AG04450 (cell line): ENCODE data around the gene TSPO. TPM values are rescaled to one million over a fixed set of nuclear protein-coding genes. Genes with fewer than 3 reads are reported as not detected.

Experiments
- CTCF ChIA-PET: fragments of 300-600, 350-600 bp; formaldehyde crosslinking; extraction: SDS; loops from one replicate; lab custom pipeline; 2022; ENCODE audit warnings: antibody characterized with exemption, inconsistent platforms; lab: Charles Lee
- POLR2A ChIA-PET: fragments of 350-600 bp; formaldehyde crosslinking; extraction: SDS; loops from one replicate; lab custom pipeline; 2021; ENCODE audit warnings: antibody characterized with exemption, inconsistent platforms; lab: Yijun Ruan, JAX
- DNase-seq: peaks from one replicate; pipeline ENCODE4 v3.0.0-alpha.2; 2011; ENCODE audit warnings: low read depth, low spot score
- H3K27ac ChIP-seq: one replicate; pipeline ENCODE4 v1.5.1; 2012; ENCODE audit warnings: low read depth, low read length, control low read depth
- H3K27me3 ChIP-seq: one replicate; pipeline ENCODE4 v1.6.0; 2012; ENCODE audit warnings: low read length; ENCODE audit not compliant: control insufficient read depth, insufficient read depth
- H3K4me3 ChIP-seq: 2 replicates; pipeline ENCODE4 v1.5.1; 2011; ENCODE audit warnings: mild to moderate bottlenecking, low read depth, low read length, control low read depth
- H3K9me3 ChIP-seq: 2 replicates; pipeline ENCODE4 v1.5.1; 2012; ENCODE audit warnings: low read length; ENCODE audit not compliant: control insufficient read depth, insufficient read depth
- CTCF ChIP-seq: IDR thresholded peaks from 2 replicates; pipeline ENCODE4 v1.5.1; 2011; ENCODE audit warnings: low read depth, low read length, control low read depth, inconsistent platforms
- polyA plus RNA-seq: library from polyadenylated mRNA; depleted of rRNA; stranded (reverse); fragments of >200 nt; gene quantifications from 2 replicates; pipeline ENCODE4 v1.2.3, GENCODE V29; 2011

The TSPO gene
- polyA plus RNA-seq, 1 experiment, result 107 TPM

- H3K27me3 ChIP-seq, result peaks cover 8% of the 10 kb centered on the region
- ChIA-PET POLR2A (no interaction called here), CTCF (interaction anchor here (0.6 to 0.7 kb wide), 2 partner anchors 77 to 81 kb away, joined by 7 to 8 read pairs; no protein-coding TSS in a partner anchor)
- TF ChIP-seq CTCF, result no peak
- DNase-seq, result no peak
- H3K4me3 ChIP-seq, result no peak overlapping the region
- no peak overlapping the region for H3K27ac ChIP-seq
- no peaks in the 10 kb centered on the region; the same call in none of the 2 replicates for H3K9me3 ChIP-seq
These were observed 40.5 kb downstream of the TSPO start for GRCh38 chr22:43191831-43192230.

GRCh38 chr22:43197271-43197941 lies 46.0 kb downstream of the TSPO start:
- H3K4me3 ChIP-seq, result no peak overlapping the region
- no peak for TF ChIP-seq CTCF
- no peak for DNase-seq
- no peaks in the 10 kb centered on the region; the same call in 1 of the 2 replicates for H3K9me3 ChIP-seq
- ChIA-PET POLR2A (interaction anchor here (0.6 kb wide), 1 partner anchor 10 kb away, joined by 4 read pairs; no protein-coding TSS in a partner anchor), CTCF (interaction anchor here (2.6 kb wide), 1 partner anchor 10 kb away, joined by 15 read pairs; the partner anchor contains the start of gene TTLL12)
- H3K27ac ChIP-seq, result no peak overlapping the region
- peaks cover 6% of the 10 kb centered on the region for H3K27me3 ChIP-seq

DNA sequence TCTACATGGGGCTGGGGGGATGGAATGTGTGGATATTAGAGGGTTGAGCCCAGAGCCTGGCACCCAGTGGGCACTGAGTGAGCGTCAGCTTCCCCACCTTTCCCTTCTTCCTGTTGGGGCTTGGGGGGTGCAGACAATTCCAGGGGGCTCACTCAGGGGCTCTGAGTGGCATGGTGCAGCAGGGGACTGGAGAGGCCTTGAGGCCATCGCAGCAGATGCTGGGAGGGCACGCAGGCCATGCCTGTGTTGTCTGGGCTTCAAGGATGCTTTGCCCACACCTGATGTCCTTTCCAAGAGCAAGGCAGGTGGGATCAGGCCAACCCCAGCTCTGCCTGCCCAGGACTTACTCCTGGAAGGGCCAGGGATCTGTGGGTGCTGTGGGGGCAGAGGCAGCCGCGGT lies 46.8 kb downstream of the TSPO start:
- H3K27me3 ChIP-seq, result peaks cover 6% of the 10 kb centered on the region
- ChIA-PET CTCF (no interaction called here), POLR2A (no interaction called here)
- no peak overlapping the region for H3K4me3 ChIP-seq
- no peak overlapping the region for H3K27ac ChIP-seq
- no peaks in the 10 kb centered on the region; the same call in 1 of the 2 replicates for H3K9me3 ChIP-seq
- TF ChIP-seq CTCF, result no peak
- no peak for DNase-seq

- H3K9me3 ChIP-seq, result no peaks in the 10 kb centered on the region; the same call in 1 of the 2 replicates
- H3K4me3 ChIP-seq, result no peak overlapping the region
- no peak overlapping the region for H3K27ac ChIP-seq
- peaks cover 12% of the 10 kb centered on the region for H3K27me3 ChIP-seq
- CTCF ChIA-PET, result no interaction called here
- POLR2A ChIA-PET, result no interaction called here
- DNase-seq, result no peak
- TF ChIP-seq CTCF, result no peak
These were observed 47.6 kb downstream of the TSPO start for GRCh38 chr22:43198936-43199335.

GRCh38 chr22:43199541-43199940 lies 48.2 kb downstream of the TSPO start:
- ChIA-PET POLR2A (no interaction called here), CTCF (interaction anchor here (1.7 kb wide), 1 partner anchor 12 kb away, joined by 6 read pairs; the partner anchor contains the start of gene TTLL12)
- Histone ChIP-seq H3K4me3 (no peak overlapping the region), H3K27me3 (peaks cover 13% of the 10 kb centered on the region), H3K9me3 (no peaks in the 10 kb centered on the region; the same call in 1 of the 2 replicates), H3K27ac (no peak overlapping the region)
- no peak for DNase-seq
- TF ChIP-seq CTCF, result no peak
